Measurements from ENCODE around the gene TMC4.

The TMC4 gene

DNA sequence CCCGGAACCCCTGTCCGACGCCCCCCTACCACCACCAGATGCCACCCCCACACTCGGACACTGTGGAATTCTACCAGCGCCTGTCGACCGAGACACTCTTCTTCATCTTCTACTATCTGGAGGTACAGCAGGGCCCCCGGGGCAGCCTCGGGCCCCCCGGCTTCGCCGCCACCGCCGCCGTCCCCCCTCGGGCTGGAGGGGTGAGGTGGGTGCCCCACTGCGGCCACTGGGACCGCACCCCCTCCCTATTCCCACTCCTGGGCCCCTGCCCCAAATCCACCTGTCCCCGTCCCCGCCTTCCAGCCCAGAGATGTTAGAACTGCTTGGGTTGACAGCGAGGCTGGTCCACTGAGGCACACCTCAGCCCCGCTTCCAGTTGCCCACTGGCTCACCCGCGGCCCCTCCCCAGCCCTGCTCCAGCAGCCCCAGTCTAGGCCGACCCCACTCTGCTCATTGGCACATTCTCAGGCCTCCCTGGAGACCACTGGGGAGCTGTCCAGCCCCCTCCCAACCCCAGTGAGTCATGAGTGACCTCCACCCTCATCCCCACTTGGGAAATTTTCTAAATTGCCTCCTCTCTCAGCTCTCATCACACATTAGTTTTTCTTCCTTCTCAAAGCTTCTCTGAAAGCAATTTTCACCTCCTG, 20.0 kb downstream of the TMC4 start:
- TF ChIP-seq, protein P1, sequence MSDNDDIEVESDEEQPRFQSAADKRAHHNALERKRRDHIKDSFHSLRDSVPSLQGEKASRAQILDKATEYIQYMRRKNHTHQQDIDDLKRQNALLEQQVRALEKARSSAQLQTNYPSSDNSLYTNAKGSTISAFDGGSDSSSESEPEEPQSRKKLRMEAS (IDR thresholded peaks at IDR 0.05): no peak
- TF ChIP-seq RAD21 (IDR thresholded peaks at IDR 0.05; ENCODE audit: low read depth) (no peak), EP300 (IDR thresholded peaks at IDR 0.05; ENCODE audit: borderline replicate concordance) (no peak), YY1 (IDR thresholded peaks at IDR 0.05; ENCODE audit: low read depth) (no peak), FOXM1 (IDR thresholded peaks at IDR 0.05; ENCODE audit: borderline replicate concordance, low read depth) (no peak), CEBPB (IDR thresholded peaks at IDR 0.05) (no peak), TAF1 (IDR thresholded peaks at IDR 0.05; ENCODE audit: low read depth) (no peak), TEAD4 (IDR thresholded peaks at IDR 0.05) (no peak), ZBTB7A (IDR thresholded peaks at IDR 0.05; ENCODE audit: low read depth) (no peak), EGR1 (IDR thresholded peaks at IDR 0.05) (no peak), NFIC (IDR thresholded peaks at IDR 0.05) (no peak)
- TF ChIP-seq, protein P2, sequence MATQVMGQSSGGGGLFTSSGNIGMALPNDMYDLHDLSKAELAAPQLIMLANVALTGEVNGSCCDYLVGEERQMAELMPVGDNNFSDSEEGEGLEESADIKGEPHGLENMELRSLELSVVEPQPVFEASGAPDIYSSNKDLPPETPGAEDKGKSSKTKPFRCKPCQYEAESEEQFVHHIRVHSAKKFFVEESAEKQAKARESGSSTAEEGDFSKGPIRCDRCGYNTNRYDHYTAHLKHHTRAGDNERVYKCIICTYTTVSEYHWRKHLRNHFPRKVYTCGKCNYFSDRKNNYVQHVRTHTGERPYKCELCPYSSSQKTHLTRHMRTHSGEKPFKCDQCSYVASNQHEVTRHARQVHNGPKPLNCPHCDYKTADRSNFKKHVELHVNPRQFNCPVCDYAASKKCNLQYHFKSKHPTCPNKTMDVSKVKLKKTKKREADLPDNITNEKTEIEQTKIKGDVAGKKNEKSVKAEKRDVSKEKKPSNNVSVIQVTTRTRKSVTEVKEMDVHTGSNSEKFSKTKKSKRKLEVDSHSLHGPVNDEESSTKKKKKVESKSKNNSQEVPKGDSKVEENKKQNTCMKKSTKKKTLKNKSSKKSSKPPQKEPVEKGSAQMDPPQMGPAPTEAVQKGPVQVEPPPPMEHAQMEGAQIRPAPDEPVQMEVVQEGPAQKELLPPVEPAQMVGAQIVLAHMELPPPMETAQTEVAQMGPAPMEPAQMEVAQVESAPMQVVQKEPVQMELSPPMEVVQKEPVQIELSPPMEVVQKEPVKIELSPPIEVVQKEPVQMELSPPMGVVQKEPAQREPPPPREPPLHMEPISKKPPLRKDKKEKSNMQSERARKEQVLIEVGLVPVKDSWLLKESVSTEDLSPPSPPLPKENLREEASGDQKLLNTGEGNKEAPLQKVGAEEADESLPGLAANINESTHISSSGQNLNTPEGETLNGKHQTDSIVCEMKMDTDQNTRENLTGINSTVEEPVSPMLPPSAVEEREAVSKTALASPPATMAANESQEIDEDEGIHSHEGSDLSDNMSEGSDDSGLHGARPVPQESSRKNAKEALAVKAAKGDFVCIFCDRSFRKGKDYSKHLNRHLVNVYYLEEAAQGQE (IDR thresholded peaks at IDR 0.05; ENCODE audit: low read depth): no peak

DNA sequence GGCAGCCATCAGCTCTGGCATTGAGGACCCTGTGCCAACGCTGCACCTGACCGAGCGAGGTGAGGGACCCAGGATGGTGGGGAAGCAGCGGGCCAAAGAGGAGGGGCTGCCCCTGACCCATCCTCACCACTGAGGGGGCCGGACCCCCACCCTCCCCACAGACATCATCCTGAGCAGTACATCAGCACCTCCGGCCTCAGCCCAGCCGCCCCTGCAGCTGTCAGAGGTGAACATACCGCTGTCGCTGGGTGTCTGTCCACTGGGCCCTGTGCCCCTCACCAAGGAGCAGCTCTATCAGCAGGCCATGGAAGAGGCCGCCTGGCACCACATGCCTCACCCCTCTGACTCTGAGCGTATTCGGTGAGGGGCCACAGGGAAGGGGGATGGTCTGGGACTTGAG, 20.7 kb downstream of the TMC4 start:
- TF ChIP-seq EP300 (IDR thresholded peaks at IDR 0.05; ENCODE audit: borderline replicate concordance) (no peak), CREB1 (IDR thresholded peaks at IDR 0.05; ENCODE audit: low read depth) (no peak), YY1 (IDR thresholded peaks at IDR 0.05; ENCODE audit: low read depth) (no peak), RAD21 (IDR thresholded peaks at IDR 0.05; ENCODE audit: low read depth) (no peak), TAF1 (IDR thresholded peaks at IDR 0.05; ENCODE audit: low read depth) (no peak), TCF12 (IDR thresholded peaks at IDR 0.05; ENCODE audit: low read depth) (no peak), FOXM1 (IDR thresholded peaks at IDR 0.05; ENCODE audit: borderline replicate concordance, low read depth) (no peak), NFIC (IDR thresholded peaks at IDR 0.05) (no peak), CEBPB (IDR thresholded peaks at IDR 0.05) (no peak), TEAD4 (IDR thresholded peaks at IDR 0.05) (no peak), ZBTB7A (IDR thresholded peaks at IDR 0.05; ENCODE audit: low read depth) (no peak), EGR1 (IDR thresholded peaks at IDR 0.05) (no peak)
- TF ChIP-seq, protein P1 (IDR thresholded peaks at IDR 0.05): no peak
- TF ChIP-seq, protein P3, sequence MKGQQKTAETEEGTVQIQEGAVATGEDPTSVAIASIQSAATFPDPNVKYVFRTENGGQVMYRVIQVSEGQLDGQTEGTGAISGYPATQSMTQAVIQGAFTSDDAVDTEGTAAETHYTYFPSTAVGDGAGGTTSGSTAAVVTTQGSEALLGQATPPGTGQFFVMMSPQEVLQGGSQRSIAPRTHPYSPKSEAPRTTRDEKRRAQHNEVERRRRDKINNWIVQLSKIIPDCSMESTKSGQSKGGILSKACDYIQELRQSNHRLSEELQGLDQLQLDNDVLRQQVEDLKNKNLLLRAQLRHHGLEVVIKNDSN (IDR thresholded peaks at IDR 0.05): no peak
- TF ChIP-seq, protein P2 (IDR thresholded peaks at IDR 0.05; ENCODE audit: low read depth): no peak

DNA sequence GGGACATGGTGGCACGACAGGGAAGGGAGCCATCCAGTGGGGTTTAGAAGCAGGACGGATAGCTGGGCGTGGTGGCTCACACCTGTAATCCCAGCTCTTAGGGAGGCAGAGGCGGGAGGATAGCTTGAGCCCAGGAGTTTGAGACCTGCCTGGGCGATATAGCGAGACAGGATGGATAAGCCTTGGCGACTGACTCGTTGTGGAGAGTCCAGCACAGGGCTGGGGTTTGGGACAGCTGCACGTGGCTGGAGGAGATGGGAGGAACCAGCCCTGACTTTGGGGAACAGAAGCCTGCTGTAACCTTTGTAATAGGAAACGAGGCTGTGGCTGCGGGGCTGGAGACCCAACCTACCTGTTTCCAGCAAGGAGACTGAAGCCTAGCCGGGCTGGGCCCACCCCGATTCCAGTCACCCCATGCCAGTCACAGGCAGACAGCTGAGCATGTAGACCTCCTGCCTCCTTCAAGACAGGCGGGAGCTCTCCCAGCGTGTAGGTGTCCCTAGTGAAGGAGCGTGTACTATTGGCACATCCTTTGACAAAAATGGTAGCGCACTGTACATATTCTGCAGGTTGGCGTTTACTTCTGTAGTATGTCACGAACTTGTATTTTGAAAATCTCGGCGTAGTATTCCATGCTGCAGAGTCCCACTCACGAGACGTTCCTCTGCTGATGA, 21.5 kb downstream of the TMC4 start:
- TF ChIP-seq, protein P3 (IDR thresholded peaks at IDR 0.05): no peak
- TF ChIP-seq EGR1 (IDR thresholded peaks at IDR 0.05): no peak
- no peak for TF ChIP-seq TEAD4 (IDR thresholded peaks at IDR 0.05)
- TF ChIP-seq RAD21 (IDR thresholded peaks at IDR 0.05; ENCODE audit: low read depth): no peak
- TF ChIP-seq, protein P2 (IDR thresholded peaks at IDR 0.05; ENCODE audit: low read depth): no peak
- TF ChIP-seq FOXM1 (IDR thresholded peaks at IDR 0.05; ENCODE audit: borderline replicate concordance, low read depth): no peak
- TF ChIP-seq, protein P1 (IDR thresholded peaks at IDR 0.05): no peak
- TF ChIP-seq ZBTB7A (IDR thresholded peaks at IDR 0.05; ENCODE audit: low read depth): no peak

Data from Ishikawa (cell line).